CD4-positive, alpha-beta T cell (primary cell): ENCODE results near the gene RIT2. TPM values are rescaled to one million over a fixed set of nuclear protein-coding genes. Genes with fewer than 3 reads are reported as not detected.

Source experiments
- ATAC-seq: fragments of 200-7000 bp; cut with Tn5 transposase; one replicate; pipeline ENCODE4 v1.10.0; 2022; ENCODE audit warnings: mild to moderate bottlenecking; ENCODE audit not compliant: poor library complexity
- CTCF ChIA-PET: fragments of 350-600 bp; sonication (Branson Sonifier 250); formaldehyde crosslinking; loops from one replicate; lab custom pipeline; 2021; ENCODE audit warnings: antibody characterized with exemption, inconsistent platforms; lab: Charles Lee
- POLR2A ChIA-PET: fragments of 350-600 bp; sonication (Branson Sonifier 250); formaldehyde crosslinking; loops from one replicate; lab custom pipeline; 2021; ENCODE audit warnings: antibody characterized with exemption, inconsistent platforms; lab: Charles Lee
- DNase-seq, 14 experiments: peaks; one replicate each; pipeline ENCODE4 v3.0.0-alpha.2; 2013 to 2020; ENCODE audit warnings: mixed read lengths in 2 of 14
- H3K27ac ChIP-seq, 2 donors: one replicate each; pipeline versions ENCODE4 v1.5.1 to v1.7.0; 2013; ENCODE audit warnings: low read length in 2 of 2, low read depth in 1 of 2, mild to moderate bottlenecking in 1 of 2
- H3K27me3 ChIP-seq, 2 experiments: 1 replicate in 1 of 2; 2 replicates in 1 of 2; pipeline versions ENCODE4 v1.6.1 to v1.7.0; 2013; ENCODE audit warnings: low read length in 2 of 2, control low read depth in 1 of 2, mild to moderate bottlenecking in 1 of 2, moderate library complexity in 1 of 2; ENCODE audit not compliant: insufficient read depth in 2 of 2, control insufficient read depth in 1 of 2
- H3K36me3 ChIP-seq: one replicate; pipeline ENCODE4 v1.6.1; 2013; ENCODE audit warnings: low read length, control low read depth; ENCODE audit not compliant: insufficient read depth
- H3K4me1 ChIP-seq: one replicate; pipeline ENCODE4 v1.6.1; 2013; ENCODE audit warnings: low read length, control low read depth; ENCODE audit not compliant: insufficient read depth
- H3K4me3 ChIP-seq: one replicate; pipeline ENCODE4 v1.5.1; 2013; ENCODE audit warnings: mild to moderate bottlenecking, low read length, moderate library complexity
- H3K9me3 ChIP-seq, 2 experiments: 1 replicate in 1 of 2; 2 replicates in 1 of 2; pipeline versions ENCODE4 v1.6.1 to v1.7.0; 2013; ENCODE audit warnings: low read length in 2 of 2, mild to moderate bottlenecking in 2 of 2, control low read depth in 1 of 2, moderate library complexity in 1 of 2; ENCODE audit not compliant: control insufficient read depth in 1 of 2, insufficient read depth in 1 of 2
- H3K27ac Mint-ChIP-seq: one replicate; pipeline ENCODE4 v1.8.0; 2020; ENCODE audit warnings: mixed read lengths
- H3K27me3 Mint-ChIP-seq: one replicate; pipeline ENCODE4 v1.8.0; 2021; ENCODE audit warnings: mixed read lengths
- H3K36me3 Mint-ChIP-seq: one replicate; pipeline ENCODE4 v1.8.0; 2021; ENCODE audit warnings: low read depth, mixed read lengths
- H3K4me1 Mint-ChIP-seq: one replicate; pipeline ENCODE4 v1.8.0; 2021; ENCODE audit warnings: low read depth, mixed read lengths
- H3K4me3 Mint-ChIP-seq: one replicate; pipeline ENCODE4 v1.8.0; 2020; ENCODE audit warnings: mild to moderate bottlenecking, mixed read lengths
- H3K9me3 Mint-ChIP-seq: one replicate; pipeline ENCODE4 v1.8.0; 2020; ENCODE audit warnings: mixed read lengths
- intact Hi-C, 2 experiments: fragments of 100-400 bp; cut with DNase I in 1 of 2; cut with micrococcal nuclease in 1 of 2; formaldehyde crosslinking; loops; one replicate each; pipeline versions ENCODE4 v1.15.1 to v1.9.0; 2023 to 2025; cut with DNase I, micrococcal nuclease
- total RNA-seq, 174 experiments: library from RNA in 2 of 174; stranded (reverse) in 2 of 174; gene quantifications; one replicate each; pipeline ENCODE4 v1.2.3 and lab custom pipeline; 2021 to 2026
- TF ChIP-seq, protein P1 (sequence below): fragments of 200-600 bp; IDR thresholded peaks from one replicate; pipeline ENCODE4 v1.8.0; 2022; ENCODE audit warnings: antibody characterized with exemption, mild to moderate bottlenecking

The RIT2 gene
- total RNA-seq, 2 experiments from 2014 or later, result not detected

DNA sequence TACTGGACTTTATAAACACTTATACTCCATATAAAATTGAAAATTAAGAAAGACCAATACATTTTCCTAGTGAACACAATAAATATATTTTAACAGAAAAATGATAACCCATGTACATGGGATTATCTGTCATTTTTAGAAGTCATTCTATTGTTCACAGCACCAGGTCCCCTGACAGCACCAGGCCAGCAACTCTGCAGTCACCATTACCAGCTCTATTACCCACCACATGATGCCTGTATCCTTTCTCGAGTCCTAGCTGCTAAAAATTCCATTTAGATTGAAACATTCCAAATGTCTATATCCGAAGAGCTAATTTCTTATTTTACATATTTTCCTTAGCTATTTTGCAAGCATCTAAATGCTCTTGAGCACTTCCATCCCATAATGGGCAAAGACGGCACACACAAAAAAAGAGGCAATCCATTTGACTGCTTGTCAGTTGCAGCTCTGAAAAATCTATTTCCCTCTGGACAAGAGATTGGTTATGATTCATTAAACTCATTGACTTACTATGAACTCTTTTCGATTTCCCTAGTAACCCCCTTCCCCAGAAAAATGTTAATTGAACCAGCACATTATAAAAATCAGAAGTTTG lies 336.9 kb downstream of the RIT2 start:
- Histone ChIP-seq H3K4me3 (no peak overlapping the region), H3K9me3 (peaks cover 0 to 6% of the 10 kb centered on the region in 2 experiments), H3K27me3 (no peaks in the 10 kb centered on the region), H3K4me1 (no peaks in the 10 kb centered on the region), H3K36me3 (no peaks in the 10 kb centered on the region), H3K27ac (no peak overlapping the region)
- TF ChIP-seq, protein P1, sequence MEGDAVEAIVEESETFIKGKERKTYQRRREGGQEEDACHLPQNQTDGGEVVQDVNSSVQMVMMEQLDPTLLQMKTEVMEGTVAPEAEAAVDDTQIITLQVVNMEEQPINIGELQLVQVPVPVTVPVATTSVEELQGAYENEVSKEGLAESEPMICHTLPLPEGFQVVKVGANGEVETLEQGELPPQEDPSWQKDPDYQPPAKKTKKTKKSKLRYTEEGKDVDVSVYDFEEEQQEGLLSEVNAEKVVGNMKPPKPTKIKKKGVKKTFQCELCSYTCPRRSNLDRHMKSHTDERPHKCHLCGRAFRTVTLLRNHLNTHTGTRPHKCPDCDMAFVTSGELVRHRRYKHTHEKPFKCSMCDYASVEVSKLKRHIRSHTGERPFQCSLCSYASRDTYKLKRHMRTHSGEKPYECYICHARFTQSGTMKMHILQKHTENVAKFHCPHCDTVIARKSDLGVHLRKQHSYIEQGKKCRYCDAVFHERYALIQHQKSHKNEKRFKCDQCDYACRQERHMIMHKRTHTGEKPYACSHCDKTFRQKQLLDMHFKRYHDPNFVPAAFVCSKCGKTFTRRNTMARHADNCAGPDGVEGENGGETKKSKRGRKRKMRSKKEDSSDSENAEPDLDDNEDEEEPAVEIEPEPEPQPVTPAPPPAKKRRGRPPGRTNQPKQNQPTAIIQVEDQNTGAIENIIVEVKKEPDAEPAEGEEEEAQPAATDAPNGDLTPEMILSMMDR, result no peak
- no peaks in the 10 kb centered on the region for H3K36me3 Mint-ChIP-seq
- ATAC-seq (no peak), DNase-seq (no peak)
- ChIA-PET CTCF (no interaction called here), POLR2A (no interaction called here)
- H3K4me1 Mint-ChIP-seq, result no peaks in the 10 kb centered on the region
- intact Hi-C loops, result loop anchor here in 1 of 2 experiments (5.0 kb wide), 1 partner anchor 1751 kb away; no protein-coding TSS in a partner anchor
- H3K9me3 Mint-ChIP-seq, result peaks cover 13% of the 10 kb centered on the region
- H3K27ac Mint-ChIP-seq, result no peak overlapping the region
- H3K27me3 Mint-ChIP-seq, result no peaks in the 10 kb centered on the region
- no peak overlapping the region for H3K4me3 Mint-ChIP-seq

DNA sequence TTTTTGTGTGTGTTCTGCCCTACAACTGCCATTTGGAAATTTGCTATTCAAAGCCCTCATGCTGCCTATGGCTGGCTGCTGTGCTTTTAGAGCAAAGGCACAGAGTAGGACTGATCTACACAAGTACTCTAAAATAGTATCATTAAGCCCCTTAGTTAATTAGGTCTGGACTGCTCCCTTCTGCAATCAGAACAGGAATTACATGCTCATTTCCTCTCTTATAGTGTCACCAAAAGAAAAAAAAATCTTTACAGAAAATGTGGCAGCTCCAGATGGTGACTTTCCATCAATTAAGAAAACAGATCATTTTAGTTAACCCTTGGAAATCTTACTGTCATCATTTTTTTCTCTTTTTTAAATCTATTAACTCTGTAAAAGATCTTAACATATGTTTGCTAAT lies 337.5 kb downstream of the RIT2 start:
- Mint-ChIP-seq H3K4me3 (no peak overlapping the region), H3K4me1 (no peaks in the 10 kb centered on the region), H3K27me3 (no peaks in the 10 kb centered on the region), H3K9me3 (peaks cover 12% of the 10 kb centered on the region), H3K27ac (no peak overlapping the region), H3K36me3 (no peaks in the 10 kb centered on the region)
- no peak overlapping the region for H3K4me3 ChIP-seq
- no peaks in the 10 kb centered on the region for H3K36me3 ChIP-seq
- H3K27me3 ChIP-seq, result no peaks in the 10 kb centered on the region
- H3K27ac ChIP-seq, result no peak overlapping the region
- ATAC-seq, result no peak
- H3K9me3 ChIP-seq, result peaks cover 0 to 6% of the 10 kb centered on the region in 2 experiments
- TF ChIP-seq, protein P1, result no peak
- H3K4me1 ChIP-seq, result no peaks in the 10 kb centered on the region
- ChIA-PET POLR2A (no interaction called here), CTCF (no interaction called here)
- DNase-seq, result no peak
- intact Hi-C loops, result loop anchor here in 1 of 2 experiments (5.0 kb wide), 1 partner anchor 1751 kb away; no protein-coding TSS in a partner anchor

DNA sequence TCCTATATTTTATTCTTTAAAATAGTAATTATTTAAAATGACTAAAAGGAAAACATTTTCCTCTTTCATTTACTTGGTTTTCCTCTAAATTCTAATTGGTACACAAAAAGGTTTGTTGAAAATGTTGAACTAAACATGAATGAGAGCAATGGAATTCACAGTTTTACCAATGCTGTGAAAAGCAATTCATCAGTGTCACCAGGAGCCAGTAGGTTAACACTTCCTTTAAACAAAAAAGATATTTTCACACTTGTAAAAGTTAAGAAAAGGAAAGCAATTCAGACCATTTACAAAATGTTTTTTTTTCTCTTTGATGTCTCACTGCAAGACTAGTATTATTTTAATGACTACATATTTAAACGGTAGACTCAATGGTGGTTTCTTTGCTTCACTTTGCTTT lies 341.6 kb downstream of the RIT2 start:
- H3K36me3 Mint-ChIP-seq, result no peaks in the 10 kb centered on the region
- ATAC-seq (no peak), DNase-seq (no peak)
- no peak overlapping the region for H3K27ac Mint-ChIP-seq
- Histone ChIP-seq H3K9me3 (peaks cover 0 to 6% of the 10 kb centered on the region in 2 experiments), H3K4me3 (no peak overlapping the region), H3K27ac (no peak overlapping the region), H3K36me3 (no peaks in the 10 kb centered on the region), H3K27me3 (no peaks in the 10 kb centered on the region), H3K4me1 (no peaks in the 10 kb centered on the region)
- intact Hi-C loops, result no loop called here
- ChIA-PET CTCF (no interaction called here), POLR2A (no interaction called here)
- H3K4me1 Mint-ChIP-seq, result no peaks in the 10 kb centered on the region
- TF ChIP-seq, protein P1, result no peak
- H3K9me3 Mint-ChIP-seq, result peaks cover 10% of the 10 kb centered on the region
- H3K27me3 Mint-ChIP-seq, result no peaks in the 10 kb centered on the region
- no peak overlapping the region for H3K4me3 Mint-ChIP-seq
